AG09309 (cell line): ENCODE results near the gene TEX44.
"Not testable (repeated sequence)": the region's sequence is repeated elsewhere in the genome, so short reads cannot be mapped to it uniquely, and the experiment has no call there.

Experiments
- DNase-seq: peaks from one replicate; pipeline ENCODE4 v3.0.0-alpha.2; 2010; ENCODE audit warnings: low read depth
- H3K4me3 ChIP-seq: 2 replicates; pipeline ENCODE4 v1.5.1; 2011; ENCODE audit warnings: mild to moderate bottlenecking, low read depth, low read length, moderate library complexity; ENCODE audit not compliant: control insufficient read depth
- CTCF ChIP-seq: IDR thresholded peaks from 2 replicates; pipeline ENCODE4 v1.5.1; 2011; ENCODE audit warnings: mild to moderate bottlenecking, low read depth, low read length, inconsistent platforms; ENCODE audit not compliant: insufficient read depth, control insufficient read depth; ENCODE audit errors: missing control alignments

Gene TEX44

GRCh38 chr2:231571661-231572191 lies 20.9 kb upstream of the TEX44 start:
- no peak for DNase-seq
- H3K4me3 ChIP-seq: no peak overlapping the region
- no peak for TF ChIP-seq CTCF

DNA sequence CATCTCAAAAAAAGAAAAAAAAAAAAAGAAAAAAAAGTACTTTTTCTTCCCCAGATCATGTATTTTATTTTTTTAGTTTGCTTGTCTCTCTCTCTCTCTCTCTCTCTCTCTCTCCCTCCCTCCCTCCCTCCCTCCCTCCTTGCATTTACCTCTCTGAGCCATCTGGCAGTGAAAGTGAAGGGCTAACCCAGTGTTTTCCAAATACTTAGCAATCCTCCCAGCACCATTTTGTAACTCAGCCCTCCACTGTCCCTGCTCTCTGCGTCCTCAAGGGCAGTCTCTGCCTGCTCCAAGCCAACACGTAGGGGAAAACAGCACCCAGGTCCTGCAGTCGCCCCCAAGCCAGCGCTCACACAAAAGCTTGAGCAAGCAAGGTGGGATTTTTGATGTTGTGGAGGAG lies 19.6 kb upstream of the TEX44 start:
- no peak overlapping the region for H3K4me3 ChIP-seq
- DNase-seq: no peak
- TF ChIP-seq CTCF: no peak

DNA sequence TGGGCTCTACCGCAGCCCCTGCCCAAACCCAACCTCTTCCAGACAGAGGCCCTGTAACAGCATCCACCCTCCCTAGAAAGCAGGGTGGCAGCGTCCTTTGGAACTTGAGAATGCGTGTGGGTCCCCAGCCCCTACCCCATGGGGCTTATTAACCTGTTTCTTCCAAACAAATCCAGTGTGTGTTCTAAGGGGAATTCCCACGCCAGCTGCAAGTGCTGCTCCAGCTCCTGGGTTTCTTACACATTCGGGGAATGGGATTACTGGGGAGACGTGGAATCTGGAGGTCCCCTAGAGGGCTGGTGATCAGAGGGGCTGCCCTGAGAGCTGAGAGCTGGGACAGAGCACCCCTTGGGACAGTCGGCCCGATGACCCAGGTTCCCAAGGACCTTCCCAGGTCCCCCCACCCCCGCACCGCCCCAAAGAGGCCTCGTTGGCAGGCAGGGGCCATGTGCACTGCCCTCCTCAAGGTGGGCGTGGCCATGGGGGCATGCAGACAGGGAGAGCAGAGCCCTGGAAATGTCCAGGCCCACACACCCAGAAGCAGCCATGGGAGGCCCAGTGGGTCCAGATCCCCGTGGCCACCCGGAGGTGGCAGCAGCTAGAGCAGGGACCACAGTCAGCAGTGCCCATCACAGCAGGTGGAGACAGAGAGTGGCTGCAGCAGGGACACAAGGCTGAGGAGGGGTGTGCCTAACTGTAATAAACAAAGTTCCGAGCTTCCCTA lies 18.8 kb upstream of the TEX44 start:
- no peak for DNase-seq
- TF ChIP-seq CTCF: no peak
- no peak overlapping the region for H3K4me3 ChIP-seq

DNA sequence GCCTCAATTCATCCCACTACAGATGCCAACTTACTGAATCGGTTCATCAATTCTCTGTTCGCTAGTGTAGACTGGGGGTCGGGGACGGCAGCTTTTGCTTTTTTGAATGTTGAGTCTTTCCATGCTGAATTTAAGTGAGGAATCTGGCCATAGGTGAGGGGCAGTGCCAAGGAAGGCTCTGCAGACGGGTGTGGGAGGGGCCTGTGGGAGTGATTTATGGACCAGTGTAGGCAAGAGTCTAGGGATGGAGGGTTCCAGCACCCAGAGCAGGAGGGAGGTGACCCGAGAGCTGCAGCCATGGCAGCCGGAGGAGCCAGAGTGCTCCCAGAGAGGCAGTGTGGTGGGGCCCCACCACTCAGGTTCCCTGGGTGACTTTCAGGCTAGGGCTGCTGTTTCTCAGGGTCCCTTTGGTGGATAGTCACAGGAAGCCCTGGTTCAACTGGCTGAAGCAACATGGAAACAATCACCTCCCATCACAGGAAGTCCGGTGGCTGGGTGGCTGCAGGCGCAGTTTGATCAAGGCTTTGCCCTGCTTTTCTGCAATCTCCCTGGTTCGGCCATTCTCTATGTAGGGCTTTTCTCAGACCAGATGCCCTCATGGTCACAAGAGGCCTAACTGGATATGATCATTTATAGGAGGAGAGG lies 16.9 kb upstream of the TEX44 start:
- no peak for DNase-seq
- no peak overlapping the region for H3K4me3 ChIP-seq
- no peak for TF ChIP-seq CTCF

DNA sequence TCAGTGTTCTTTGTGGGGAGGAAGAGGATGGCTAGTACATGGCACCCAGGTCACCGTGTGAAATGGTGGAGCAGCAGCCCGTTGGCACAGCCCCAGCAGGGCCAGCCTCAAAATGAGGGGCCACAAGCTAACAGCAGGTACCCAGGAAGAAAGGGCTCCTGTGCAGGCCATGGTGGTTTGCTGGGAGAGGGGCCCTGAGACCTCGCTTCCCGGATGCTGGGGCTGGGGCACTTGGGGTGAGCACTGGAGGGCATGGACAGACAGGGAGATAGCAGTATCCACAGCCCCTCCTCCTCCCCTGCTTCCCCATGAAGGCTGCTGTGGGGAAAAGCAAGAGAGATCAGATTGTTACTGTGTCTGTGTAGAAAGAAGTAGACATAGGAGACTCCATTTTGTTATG lies 16.2 kb upstream of the TEX44 start:
- no peak overlapping the region for H3K4me3 ChIP-seq
- TF ChIP-seq CTCF: no peak
- no peak for DNase-seq

- DNase-seq, H3K4me3 ChIP-seq: not testable (repeated sequence)
Measured at GRCh38 chr2:231578655-231579054, 14.0 kb upstream of the TEX44 start.

DNA sequence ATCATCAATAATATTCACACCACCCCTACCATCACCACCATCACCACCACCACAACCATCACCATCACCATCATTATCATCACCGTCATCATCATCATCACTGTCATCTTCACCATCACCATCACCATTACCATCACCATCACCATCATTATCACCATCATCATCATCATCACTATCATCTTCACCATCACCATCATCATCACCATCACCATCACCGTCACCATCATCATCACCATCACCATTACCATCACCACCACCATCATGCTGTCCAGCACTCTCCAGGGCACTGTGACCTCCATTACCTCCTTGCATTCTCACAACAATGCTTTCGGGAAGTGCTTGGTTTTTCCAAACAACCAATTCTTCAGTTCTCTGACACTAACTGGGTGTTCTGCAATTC lies 13.1 kb upstream of the TEX44 start:
- H3K4me3 ChIP-seq: no peak overlapping the region
- no peak for TF ChIP-seq CTCF
- DNase-seq: no peak
